GM21619 (cell line): ENCODE results near the gene INPP4B.

ENCODE experiments used
- ATAC-seq: cut with Tn5 transposase; IDR thresholded peaks from one replicate; pipeline ENCODE4 v1.9.1; 2021; ENCODE audit not compliant: unreplicated experiment

Gene INPP4B

DNA sequence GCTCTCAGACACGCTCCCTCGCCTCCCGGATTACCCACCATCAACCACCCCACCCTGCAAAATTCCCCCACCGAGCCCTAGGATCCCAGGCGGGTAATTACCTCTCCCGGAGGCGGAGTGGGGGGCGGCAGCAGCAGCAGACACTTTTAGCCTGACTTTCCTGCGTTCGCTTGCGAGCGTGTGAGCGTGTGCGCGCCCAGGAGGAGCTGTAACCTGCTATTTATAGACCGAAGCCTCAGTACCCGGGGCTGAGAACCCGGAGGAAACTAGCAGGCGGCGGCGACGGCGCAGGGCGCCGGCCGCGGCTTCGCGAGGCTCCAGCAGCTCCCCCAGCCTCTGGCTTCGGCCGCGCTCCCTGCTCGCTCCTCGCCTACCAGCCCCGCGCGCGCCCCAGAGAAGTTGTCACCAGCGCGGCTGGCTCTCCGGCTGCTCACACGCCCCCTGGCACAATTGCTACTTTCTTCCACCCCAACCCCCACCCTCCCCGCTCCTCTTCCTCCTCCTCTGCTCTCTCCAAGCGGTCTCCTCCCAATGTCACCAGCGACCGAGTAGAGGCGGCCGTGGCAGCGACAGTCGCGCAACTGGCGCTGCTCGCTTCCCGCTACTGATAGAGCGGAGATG, at the start of gene INPP4B:
Gene INPP4B (minus strand): TSS at position 194 of the 621 bp plus-strand sequence.
- no peak for ATAC-seq

DNA sequence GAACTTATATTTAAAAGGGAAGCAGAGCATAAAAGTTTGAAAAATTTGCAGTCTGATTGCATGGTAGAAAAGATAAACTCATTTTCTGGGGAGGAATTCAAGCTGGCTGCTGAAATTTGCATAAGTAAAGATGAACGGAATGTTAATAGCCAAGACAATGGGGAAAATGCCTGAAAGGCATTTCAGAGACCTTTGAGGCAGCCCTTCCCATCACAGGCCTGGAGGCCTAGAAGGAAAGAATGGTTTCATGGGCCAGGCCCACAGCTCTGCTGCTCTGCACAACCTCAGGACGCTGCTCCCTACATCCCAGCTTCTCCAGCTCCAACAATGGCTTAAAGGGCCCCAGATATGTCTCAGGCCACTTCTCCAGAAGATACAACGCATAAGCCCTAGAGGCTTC, 46.9 kb upstream of the INPP4B start:
- no peak for ATAC-seq

DNA sequence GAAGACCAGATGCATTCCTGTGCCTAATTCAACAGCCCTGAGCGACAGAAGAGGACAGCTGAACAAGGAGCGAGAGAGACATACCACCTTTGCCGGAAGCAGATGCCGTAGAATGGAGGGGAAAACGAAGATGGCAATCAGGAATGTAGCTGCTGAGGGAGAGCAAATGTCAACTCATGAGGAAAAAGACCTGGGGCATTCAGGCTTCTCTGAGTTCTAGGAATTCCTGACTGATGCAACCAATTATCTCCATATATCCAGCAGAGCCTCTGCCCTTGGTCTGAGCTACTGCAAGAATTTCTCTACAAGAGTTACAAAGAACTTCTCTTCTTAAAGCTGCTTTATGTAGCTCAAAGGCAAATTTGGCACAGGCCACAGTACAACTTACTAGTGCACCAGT, 40.5 kb upstream of the INPP4B start:
- no peak for ATAC-seq

DNA sequence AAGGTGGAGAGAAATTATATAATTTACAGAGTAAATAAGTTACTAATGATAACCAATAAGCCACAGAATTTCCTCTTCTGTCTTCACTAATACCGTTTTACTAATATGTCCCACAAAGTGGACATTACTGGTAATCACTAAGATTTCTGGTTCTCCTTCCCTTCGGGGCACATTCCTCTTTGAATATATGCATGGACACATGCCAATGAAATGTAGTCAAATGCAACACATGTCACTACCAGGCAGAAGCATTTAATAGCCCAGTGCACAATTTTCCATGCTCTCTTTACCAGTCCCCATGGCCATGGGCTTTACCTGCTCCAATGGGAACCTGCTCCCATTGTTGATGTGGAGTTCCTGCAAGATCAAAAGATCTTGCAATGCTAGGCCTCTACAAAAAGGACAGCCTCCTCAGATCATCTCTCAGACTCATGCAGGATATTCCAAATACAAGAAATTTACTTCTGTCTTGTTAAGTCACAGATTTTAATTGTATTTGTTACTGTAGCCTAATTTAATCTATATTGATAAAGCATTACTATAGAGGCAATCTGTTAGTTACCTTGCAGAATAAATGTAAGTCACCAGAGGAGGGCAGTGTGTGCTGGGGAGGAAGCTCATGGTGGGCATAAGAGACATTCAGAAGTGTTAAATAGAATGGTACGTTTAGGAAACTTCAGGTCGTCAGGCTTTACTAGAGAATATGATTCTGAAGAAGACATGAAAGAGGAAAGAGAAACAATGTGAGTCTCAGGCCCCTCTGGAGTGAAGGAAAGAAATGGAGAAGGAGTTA, 37.1 kb upstream of the INPP4B start:
- no peak for ATAC-seq

DNA sequence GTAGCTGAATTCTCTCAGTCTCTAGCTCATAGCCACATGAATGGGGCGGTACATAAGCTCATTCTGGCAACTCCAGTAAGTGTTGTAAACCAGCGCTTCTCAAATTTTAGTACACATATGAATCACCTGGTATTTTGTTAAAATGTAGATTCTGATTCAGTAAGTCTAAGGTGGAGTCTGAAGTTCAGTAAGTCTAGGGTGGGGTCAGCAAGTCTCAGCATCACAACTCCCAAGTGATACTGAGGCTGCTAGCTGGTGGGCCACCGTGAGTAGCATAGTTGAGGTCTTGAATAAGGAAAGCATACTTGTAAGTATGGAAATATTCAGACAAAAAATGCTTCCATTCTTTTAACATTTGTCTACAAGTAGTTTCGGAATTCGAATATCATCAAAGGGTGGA, 36.1 kb upstream of the INPP4B start:
- ATAC-seq: no peak

DNA sequence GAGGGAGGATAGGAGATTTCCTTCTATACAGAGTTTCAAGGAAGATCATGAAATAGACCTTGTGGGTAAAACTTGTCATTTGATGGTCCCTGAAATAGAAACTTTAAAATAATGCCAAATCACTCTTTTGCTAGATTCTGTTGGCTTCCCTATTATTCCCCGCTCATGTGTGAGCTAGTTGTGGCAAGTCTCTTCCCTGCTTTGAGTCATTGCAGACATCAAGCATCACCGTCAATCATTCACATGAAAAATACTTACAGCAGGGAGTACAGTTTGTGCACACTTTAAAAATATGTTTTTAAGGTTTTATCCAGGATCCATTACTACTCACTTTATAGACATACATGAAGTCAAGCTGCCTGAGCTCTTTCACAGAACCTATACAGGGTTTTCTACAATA, 35.2 kb upstream of the INPP4B start:
- no peak for ATAC-seq

DNA sequence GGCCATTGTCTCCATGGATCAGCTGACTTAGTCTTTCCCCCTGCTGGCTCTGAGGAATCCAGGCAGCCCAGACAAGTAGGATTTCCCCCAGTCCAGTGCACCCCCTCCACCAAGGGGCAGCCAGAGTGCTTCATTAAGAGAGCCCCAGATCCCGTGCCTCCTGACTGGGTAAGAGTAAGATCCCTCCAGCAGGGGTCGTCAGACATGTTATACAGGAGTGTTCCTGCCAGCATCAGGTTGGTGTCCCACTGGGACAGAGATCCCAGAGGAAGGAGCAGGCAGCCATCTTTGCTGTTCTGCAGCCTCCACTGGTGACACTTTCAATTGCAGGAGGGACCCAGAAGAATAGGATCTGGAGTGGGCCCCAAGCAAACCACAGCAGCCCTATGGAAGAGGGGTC, 29.0 kb upstream of the INPP4B start:
- no peak for ATAC-seq

DNA sequence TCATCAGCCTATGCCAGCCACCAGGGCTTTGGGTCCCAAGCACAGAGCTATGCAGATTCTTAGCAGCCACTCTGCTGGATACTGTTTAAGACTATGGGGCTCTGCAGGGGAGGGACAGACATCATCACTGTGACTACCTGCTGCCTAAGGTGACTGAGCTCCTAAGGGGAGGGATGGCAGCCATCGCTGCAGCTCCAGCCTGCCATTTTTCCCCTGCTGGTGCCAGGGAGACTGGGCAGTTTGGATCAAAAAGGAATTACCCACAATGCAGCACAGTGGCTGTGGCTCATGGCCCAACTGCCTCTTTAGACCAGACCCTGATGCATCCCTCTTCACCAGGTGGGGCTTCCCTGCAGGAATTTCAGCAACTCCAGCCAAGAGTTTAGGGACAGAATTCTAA, 28.6 kb upstream of the INPP4B start:
- no peak for ATAC-seq

DNA sequence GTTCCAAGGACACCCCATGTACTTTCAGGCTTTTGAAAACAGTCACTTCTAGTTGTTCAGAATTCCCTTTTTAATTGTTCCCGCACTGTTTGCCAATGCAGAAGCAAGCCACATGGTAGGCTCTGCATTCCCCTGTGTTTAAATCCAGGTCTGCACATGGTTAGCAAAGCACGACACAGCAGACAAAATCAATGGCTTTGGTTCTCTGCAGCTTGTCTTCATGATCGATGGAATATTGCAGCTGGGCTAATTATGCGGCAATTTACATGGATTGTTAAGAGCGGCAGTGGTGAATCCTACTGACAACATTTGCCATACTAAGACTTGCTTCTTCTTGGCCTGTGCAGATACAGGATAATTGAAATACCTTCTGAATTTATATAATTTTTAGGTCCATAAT, 20.6 kb upstream of the INPP4B start:
- no peak for ATAC-seq

DNA sequence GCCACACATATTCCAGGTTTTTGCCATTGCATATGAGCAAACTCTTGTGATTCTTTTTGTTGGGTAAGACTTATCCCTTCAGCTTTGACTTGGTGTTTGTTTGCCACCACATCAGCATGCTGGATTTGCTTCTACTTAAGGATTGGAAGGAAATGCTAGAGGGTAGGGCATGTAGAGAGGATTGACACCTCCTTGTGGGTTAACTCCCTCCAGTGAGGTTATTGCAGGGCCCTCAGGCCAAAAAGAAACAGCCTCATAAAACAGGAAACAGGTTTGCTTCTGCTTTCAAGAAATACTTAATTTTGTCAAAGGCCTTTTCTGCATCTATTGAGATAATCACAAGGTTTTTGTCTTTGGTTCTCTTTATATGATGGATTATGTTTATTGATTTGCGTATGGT, 15.2 kb upstream of the INPP4B start:
- ATAC-seq: no peak

DNA sequence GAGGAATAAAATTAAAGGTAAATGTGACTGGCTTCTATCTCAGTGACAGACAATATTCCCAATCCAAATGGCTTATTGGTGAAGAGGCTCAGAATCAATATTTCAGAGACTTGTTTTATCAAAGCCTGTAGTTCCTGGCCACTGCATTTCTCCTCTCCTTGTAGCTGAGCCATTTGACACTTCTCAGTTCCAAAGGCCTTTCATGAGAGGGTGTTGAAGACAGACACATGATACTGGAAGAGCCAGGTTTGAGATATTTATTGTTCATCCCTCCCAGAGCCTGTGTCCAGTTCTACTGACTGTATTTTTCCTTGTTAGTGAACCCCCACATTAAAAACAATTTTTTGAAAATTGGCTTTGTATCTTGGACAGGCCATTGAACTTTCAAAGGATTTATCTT, 12.9 kb upstream of the INPP4B start:
- ATAC-seq: no peak

DNA sequence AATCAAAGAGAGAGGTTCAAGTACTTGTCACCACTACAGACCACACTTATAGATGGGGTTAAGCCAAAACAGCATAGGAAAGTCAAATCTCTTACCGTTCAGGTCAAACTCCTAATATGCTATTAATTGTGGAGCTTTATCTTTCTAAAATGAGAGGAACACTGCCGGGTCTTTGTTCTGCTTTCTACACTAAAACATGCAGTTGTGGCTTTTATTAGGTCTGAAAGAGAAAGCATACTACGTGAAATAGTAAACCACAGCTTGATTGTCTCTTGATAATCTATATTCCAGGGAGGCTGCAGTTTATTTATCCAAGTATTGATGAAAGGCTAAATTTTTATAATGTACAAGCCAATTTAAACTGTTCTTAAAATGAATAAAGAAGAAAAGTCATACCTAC, 12.3 kb upstream of the INPP4B start:
- no peak for ATAC-seq

DNA sequence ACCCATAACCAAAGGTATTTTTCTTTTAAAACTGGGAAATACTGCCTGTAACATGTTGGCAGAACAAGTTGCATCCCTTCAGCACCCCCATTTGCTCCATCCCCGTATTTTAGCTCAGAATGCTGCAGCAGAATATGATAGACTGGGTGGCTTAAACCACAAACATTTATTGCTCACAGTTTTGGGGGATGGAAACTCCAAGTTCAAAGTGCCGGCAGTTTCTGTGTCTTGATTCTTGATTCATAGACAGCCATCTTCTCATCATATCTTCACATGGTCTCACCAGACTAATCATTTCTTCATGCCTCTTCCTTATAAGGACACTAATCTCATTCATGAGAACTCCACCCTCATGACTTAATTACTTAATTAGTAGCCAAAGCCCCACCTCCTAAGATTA, 10.5 kb upstream of the INPP4B start:
- no peak for ATAC-seq

DNA sequence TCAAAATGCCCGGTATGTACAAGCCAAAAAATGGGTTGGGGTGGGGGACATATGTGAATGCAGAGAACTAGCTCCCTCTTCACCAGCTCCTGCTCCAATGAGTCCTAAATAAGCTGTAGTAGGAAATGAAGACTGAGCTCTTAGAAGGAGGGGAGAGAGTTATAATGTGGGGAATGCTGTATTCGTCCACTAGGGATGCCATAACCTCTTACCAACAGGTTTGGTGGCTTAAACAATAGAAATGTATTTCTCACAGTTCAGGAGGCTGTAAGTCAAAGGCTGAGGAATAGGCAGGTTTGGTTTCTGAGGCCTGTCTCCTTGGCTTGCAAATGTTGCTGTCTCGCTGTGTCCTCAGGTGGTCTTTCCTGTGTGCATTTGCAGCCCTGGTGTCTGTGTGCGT, 4.4 kb upstream of the INPP4B start:
- ATAC-seq: no peak

DNA sequence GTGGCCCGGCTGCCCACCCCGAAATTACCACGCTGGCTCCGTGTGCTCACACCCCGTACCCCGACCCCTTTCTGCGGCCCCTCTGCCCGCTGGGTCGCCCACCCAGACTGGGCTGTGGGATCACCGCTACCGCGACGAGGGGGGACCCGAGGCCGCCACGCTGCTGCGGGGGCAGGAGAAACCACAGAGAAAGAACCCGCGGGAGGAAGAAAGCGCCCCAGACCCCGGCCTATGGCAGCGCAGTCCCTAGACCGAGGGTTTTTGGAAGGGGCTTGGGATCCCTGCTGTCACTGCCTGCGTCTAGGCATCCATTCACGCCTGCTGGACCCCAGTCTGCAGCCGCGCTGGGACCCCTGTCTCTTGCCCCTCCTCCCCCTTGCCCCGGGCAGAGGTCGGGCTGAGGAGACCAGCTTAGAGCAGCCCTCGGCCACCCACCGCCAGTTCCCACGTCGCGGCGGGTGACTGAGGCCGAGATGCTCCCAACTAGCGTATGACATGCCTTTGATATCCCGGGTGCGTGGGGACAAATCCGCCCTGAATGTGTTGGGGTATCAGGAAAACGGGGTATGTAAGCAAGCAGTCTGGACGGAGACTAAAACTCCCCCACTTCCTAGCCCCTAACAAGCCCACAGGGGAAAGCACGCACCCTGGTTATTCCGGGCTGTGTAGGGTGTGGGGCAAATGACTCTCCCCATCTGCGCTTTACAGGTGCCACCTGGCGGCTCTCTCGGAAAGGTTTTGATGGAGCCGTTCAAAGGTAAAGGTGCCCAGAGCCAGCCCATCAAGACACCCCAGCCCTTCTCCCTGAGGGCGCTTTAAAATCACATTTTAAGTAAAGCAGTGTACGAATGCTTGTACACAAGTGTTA, 862 bp upstream of the INPP4B start:
- ATAC-seq: peak; percentile 54

DNA sequence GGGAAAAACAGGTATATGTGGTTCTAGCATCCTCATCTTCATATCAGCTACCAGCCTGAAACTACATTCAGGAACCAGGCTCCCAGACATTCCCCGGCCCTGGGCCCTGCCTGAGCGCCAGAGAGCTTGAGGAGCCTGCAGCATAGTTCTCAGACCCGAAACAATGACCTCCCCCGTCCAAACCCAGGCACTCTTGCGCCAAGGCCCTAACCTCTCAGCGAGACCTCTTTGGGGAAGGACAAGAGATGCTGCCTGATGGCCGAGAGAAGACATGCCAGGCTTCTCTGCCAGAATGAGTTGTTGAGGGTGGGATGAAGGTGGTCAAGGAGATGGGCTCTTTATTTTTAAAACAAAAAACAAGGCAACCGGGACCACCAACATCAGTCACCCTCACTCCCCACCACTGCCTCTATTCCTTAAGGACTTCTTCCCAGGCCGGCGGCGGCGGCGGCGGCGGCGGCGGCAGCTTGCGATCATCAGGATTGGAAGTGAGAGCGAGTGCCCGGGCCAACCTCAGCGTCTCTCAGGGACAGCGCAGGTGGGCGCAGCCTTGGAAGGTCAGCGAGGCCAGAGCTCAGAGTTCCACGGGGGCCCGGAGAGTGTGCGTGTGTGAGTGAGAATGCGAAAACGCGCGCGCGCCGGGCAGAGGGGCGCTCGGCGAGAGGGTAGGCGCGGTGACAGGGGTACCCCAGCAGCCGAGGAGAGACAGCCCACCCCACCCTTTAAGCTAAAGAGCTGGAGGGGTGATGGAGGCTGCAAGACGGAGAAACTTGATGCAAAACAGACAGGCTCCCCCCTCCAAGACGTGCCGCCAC, 601 bp downstream of the INPP4B start:
- no peak for ATAC-seq

DNA sequence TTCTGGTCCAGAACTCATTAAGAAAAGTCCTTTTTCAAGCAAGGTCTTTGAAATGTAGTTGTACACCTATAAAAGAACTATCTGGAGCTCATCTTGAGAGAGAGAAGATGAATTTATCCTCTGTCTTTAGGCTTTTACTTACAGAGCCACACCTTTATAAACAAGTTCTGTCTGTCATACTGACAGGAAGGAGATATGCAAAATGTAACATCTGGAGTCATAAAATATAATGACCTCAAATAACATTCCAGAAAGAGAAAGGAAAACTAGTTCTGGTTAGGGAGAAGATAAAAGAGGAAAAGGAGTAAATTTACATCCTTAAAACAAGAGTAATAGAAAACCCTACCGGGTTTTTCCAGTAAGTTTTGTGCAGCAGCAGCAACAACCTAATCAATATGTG, 1.3 kb downstream of the INPP4B start:
- ATAC-seq: no peak

DNA sequence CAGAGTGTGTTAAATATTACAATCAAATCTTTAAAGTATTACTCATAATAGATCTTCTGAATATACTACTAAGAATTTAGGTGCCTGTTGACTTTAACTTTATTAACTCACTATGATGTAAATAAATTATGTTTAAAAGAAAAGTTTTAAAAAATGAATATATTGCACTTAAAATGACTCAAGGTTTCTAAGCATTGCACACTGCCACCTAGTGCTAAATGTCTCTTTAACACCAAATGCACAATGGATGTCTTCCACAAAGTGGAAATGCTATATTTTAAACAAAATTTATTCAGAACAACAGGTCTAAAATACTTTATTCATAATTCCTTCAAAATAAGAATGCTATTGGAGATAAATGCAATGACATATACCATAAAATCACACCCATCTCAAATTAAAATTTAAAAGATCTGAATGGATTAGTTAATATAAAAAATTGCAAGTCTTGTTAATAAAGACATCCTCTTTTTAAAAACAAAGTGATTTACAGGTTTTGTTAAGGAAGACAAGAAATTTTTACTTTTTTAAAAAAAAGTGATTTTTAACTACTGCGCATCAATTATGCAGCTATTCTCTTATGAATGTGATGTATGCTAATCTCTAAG, 5.5 kb downstream of the INPP4B start:
- ATAC-seq: no peak

DNA sequence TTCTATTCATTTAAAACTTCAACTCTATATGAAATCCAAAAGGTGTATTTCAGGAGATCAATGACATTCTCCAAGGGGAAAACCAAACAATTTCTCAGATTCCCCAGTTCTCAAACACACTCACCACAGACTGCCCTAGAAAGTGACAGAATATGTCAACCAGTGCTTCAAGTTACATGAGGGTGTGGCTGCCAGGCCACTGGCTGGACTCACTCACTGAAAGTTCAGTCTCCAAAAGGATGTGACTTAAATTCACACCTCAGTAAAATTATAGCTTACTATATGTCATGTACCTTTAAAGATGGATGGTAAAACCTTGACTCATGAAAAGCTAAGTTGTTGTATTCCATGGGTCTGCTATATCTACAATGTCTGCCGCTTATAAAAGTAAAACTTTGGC, 7.3 kb downstream of the INPP4B start:
- no peak for ATAC-seq

DNA sequence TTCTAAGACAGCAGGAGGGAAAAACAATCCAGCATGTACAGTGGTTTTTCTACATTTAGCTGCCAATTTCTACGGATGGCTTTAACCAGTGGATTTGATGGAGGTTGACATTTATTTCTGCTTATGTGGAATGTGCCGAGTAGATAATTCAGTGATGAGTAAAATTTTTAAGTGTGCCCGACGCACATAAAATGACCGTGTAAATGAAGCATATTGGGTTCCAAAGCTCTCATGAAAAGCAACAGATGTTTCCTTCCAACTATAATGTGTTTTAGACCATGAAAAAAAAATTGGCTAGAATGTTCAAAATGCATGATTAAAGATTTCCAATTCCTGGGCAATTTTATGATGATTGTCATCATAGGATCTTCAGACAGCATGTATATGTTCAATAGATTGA, 14.1 kb downstream of the INPP4B start:
- ATAC-seq: no peak
